HepG2 (cell line): ENCODE measurements around the gene ZPR1. TPM values are rescaled to one million over a fixed set of nuclear protein-coding genes. Genes with fewer than 3 reads are reported as not detected.

ENCODE experiments used
- AKNA ChIP-seq: sonication (generic); formaldehyde crosslinking; IDR thresholded peaks from 2 replicates; pipeline ENCODE4 v1.4.0; 2020; ENCODE audit warnings: missing genetic modification reagents, borderline replicate concordance
- CREB1 ChIP-seq, 2 experiments: fragments of 450-650 bp in 1 of 2; IDR thresholded peaks; 2 replicates each; pipeline ENCODE4 v1.6.1; 2016 to 2017; ENCODE audit warnings: control low read depth in 1 of 2, mild to moderate bottlenecking in 1 of 2, missing compliant biosample characterization in 1 of 2, missing genetic modification characterization in 1 of 2
- FOSL2 ChIP-seq: sonication (generic); formaldehyde crosslinking; IDR thresholded peaks from 2 replicates; pipeline ENCODE4 v1.4.0; 2020; ENCODE audit warnings: missing genetic modification reagents
- HOMEZ ChIP-seq: IDR thresholded peaks from 2 replicates; pipeline ENCODE4 v1.6.1; 2016; ENCODE audit warnings: low read depth
- MTF1 ChIP-seq: sonication (generic); formaldehyde crosslinking; IDR thresholded peaks from 2 replicates; pipeline ENCODE4 v1.5.0; 2020; ENCODE audit warnings: missing genetic modification reagents
- RXRA ChIP-seq: sonication (generic); formaldehyde crosslinking; IDR thresholded peaks from 2 replicates; pipeline ENCODE4 v1.5.1; 2020; ENCODE audit warnings: missing genetic modification reagents
- SMYD3 ChIP-seq: sonication (generic); formaldehyde crosslinking; IDR thresholded peaks from 2 replicates; pipeline ENCODE4 v1.8.1; 2023; ENCODE audit warnings: mild to moderate bottlenecking, missing genetic modification reagents
- TERF1 ChIP-seq: sonication (generic); formaldehyde crosslinking; IDR thresholded peaks from 2 replicates; pipeline ENCODE4 v1.8.0; 2022; ENCODE audit warnings: mild to moderate bottlenecking, missing genetic modification reagents, moderate library complexity
- WIZ ChIP-seq: sonication (generic); formaldehyde crosslinking; IDR thresholded peaks from 2 replicates; pipeline ENCODE4 v1.5.1; 2020; ENCODE audit warnings: mild to moderate bottlenecking, missing genetic modification reagents
- ZNF709 ChIP-seq: sonication (generic); formaldehyde crosslinking; IDR thresholded peaks from 2 replicates; pipeline ENCODE4 v1.5.0; 2020; ENCODE audit warnings: mild to moderate bottlenecking, missing genetic modification reagents
- ZSCAN30 ChIP-seq: sonication (generic); formaldehyde crosslinking; IDR thresholded peaks from 2 replicates; pipeline ENCODE4 v1.5.0; 2020; ENCODE audit warnings: mild to moderate bottlenecking, missing genetic modification reagents
- polyA plus RNA-seq, 8 experiments: library from polyadenylated mRNA; depleted of rRNA in 3 of 8; stranded (reverse) in 7 of 8; unstranded in 1 of 8; fragments of >200 nt; fragmentation: Illumina TruSeq in 4 of 8; extraction: Trizol in 4 of 8; gene quantifications; 2 replicates each; pipeline versions ENCODE4 v1.2.1 to v1.2.3, GENCODE V29; 2011 to 2016; ENCODE audit warnings: low read depth in 4 of 8, missing spikeins in 1 of 8, mixed read lengths in 1 of 8; ENCODE audit not compliant: insufficient read depth in 1 of 8
- total RNA-seq, 5 experiments: library from RNA; depleted of rRNA; stranded (reverse); fragments of >200 nt; fragmentation: Illumina TruSeq; extraction: Trizol; gene quantifications; 2 replicates each; pipeline ENCODE4 v1.2.3, GENCODE V29; 2016; ENCODE audit warnings: low read depth in 1 of 5
- TF ChIP-seq, protein P1 (sequence below): sonication (generic); formaldehyde crosslinking; IDR thresholded peaks from 2 replicates; pipeline ENCODE4 v1.5.1; 2020; ENCODE audit warnings: mild to moderate bottlenecking, missing genetic modification reagents, borderline replicate concordance
- TF ChIP-seq, protein P2 (sequence below): IDR thresholded peaks from 2 replicates; pipeline ENCODE4 v1.6.1; 2016; ENCODE audit warnings: missing compliant biosample characterization, missing genetic modification reagents, borderline replicate concordance

Gene ZPR1
- total and polyA plus RNA-seq, 2 of the 13 experiments (the other 11 are each of a cell fraction or from before 2014, with no cell fraction given), result 40.0 to 79.3 TPM

DNA sequence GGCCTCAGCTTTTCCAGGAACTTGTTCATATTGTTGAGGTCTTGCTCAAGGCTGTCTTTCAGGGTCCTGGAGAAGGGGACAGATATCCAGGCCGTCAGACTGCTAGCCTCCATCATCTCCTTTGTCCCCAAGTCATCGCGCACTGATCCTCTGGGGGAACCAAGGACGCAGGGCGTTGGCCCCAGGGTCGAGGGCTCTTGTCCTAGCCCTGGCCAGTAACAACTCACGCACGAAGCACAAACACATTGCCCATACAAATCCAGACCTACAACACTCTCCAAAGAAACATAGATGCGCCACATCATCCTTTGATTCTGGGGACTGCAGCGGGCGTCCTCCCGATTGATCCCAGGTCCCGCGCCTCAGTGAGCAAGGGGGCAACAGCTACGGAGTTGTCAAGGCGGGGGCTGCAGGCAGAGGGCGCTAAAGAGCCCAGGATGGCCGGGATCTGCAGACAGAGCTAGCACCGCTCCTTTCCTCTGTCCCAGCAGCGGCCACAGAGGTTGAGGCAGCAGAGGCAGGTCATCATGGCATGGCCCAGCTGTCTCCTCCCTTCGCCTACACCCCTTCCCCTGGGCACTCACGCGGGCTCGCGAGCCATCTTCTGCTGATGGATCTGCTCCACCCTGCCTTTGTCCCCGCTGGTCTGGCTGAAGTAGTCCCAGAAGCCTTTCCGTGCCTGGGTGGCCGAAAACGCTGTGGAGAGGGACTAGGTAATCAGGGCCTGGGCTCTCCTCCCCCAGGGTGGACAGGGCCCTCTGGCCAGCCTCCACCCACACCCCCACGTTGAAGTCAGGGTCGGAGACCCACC is 3.4 kb upstream of the ZPR1 start (continued):
- TF ChIP-seq AKNA (CRISPR knock-in tag) (no peak), HOMEZ (CRISPR knock-in tag) (no peak), MTF1 (CRISPR knock-in tag) (no peak), CREB1 (IDR thresholded peaks at IDR 0.05) (no peak), CREB1 (CRISPR knock-in tag; IDR thresholded peaks at IDR 0.05) (no peak), RXRA (no peak), FOSL2 (no peak; the same call in 1 of the 2 replicates), ZSCAN30 (CRISPR knock-in tag) (no peak), TERF1 (no peak), ZNF709 (CRISPR knock-in tag) (no peak), WIZ (CRISPR knock-in tag) (no peak), SMYD3 (CRISPR knock-in tag) (no peak)
- TF ChIP-seq, protein P1, sequence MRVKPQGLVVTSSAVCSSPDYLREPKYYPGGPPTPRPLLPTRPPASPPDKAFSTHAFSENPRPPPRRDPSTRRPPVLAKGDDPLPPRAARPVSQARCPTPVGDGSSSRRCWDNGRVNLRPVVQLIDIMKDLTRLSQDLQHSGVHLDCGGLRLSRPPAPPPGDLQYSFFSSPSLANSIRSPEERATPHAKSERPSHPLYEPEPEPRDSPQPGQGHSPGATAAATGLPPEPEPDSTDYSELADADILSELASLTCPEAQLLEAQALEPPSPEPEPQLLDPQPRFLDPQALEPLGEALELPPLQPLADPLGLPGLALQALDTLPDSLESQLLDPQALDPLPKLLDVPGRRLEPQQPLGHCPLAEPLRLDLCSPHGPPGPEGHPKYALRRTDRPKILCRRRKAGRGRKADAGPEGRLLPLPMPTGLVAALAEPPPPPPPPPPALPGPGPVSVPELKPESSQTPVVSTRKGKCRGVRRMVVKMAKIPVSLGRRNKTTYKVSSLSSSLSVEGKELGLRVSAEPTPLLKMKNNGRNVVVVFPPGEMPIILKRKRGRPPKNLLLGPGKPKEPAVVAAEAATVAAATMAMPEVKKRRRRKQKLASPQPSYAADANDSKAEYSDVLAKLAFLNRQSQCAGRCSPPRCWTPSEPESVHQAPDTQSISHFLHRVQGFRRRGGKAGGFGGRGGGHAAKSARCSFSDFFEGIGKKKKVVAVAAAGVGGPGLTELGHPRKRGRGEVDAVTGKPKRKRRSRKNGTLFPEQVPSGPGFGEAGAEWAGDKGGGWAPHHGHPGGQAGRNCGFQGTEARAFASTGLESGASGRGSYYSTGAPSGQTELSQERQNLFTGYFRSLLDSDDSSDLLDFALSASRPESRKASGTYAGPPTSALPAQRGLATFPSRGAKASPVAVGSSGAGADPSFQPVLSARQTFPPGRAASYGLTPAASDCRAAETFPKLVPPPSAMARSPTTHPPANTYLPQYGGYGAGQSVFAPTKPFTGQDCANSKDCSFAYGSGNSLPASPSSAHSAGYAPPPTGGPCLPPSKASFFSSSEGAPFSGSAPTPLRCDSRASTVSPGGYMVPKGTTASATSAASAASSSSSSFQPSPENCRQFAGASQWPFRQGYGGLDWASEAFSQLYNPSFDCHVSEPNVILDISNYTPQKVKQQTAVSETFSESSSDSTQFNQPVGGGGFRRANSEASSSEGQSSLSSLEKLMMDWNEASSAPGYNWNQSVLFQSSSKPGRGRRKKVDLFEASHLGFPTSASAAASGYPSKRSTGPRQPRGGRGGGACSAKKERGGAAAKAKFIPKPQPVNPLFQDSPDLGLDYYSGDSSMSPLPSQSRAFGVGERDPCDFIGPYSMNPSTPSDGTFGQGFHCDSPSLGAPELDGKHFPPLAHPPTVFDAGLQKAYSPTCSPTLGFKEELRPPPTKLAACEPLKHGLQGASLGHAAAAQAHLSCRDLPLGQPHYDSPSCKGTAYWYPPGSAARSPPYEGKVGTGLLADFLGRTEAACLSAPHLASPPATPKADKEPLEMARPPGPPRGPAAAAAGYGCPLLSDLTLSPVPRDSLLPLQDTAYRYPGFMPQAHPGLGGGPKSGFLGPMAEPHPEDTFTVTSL (CRISPR knock-in tag), result no peak
- TF ChIP-seq, protein P2, sequence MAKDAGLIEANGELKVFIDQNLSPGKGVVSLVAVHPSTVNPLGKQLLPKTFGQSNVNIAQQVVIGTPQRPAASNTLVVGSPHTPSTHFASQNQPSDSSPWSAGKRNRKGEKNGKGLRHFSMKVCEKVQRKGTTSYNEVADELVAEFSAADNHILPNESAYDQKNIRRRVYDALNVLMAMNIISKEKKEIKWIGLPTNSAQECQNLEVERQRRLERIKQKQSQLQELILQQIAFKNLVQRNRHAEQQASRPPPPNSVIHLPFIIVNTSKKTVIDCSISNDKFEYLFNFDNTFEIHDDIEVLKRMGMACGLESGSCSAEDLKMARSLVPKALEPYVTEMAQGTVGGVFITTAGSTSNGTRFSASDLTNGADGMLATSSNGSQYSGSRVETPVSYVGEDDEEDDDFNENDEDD (CRISPR knock-in tag), result no peak
